NOMO-1 treated with DMSO at 0.1 percent for 48 hours (cell line): ENCODE results near the gene AXIN1.

Experiments used
- DNase-seq: peaks from one replicate; lab custom pipeline; 2025; ENCODE audit not compliant: unreplicated experiment; lab: John Stamatoyannopoulos, UW

The AXIN1 gene

DNA sequence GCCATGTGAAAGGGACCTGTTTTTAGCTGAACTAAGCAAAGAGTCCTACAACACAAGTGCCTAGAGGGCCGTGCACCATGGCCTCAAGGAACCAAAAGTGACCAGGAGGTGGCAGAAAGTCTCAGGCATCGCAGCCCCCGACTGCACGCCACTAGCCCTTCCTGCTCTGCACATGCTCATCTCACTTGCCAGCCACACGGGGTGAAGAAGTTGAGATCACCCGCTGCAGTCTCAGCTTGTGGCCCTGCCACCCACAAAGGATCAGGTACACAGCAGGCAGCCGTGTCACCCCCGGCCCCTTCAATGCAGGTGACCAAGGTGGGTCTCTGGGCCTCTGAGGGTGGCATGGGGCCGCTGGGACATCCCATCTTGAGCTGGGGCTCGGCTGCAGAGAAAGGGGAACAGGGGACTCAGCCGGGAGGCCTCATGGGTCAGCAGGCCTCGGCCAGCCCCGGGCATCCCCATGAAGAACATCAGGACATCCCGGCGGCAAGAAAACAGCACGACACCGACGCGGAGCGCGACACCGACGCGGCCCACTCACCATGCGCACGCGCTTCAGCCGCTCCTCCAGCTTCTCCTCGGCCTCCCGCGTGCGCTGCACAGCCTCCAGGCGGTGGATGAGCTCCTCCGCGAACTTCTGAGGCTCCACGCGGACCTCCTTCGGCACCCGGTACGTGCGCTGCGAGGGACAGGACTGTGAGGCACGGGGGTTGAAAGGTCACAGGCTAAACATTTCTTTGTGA, 48.6 kb downstream of the AXIN1 start:
- DNase-seq, result peak; percentile 20

DNA sequence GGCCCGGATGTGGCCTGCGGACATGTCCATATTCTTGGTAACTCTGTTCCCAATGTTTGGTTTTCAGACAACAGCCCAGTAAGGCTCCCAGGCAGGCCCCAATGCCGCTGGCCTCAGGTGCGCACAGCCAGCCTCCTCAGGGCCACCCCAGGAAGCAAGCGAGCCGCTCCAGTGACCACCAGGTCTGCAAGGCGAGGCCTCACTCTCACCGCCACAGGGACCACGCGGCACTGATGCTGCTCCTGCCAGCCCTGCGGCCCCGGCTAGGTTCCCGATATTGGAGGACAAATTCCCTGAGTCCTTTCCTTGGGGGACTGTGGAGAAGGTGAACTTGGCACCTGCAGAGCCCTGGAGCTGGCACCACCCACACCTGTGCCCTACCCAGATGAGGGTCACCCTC, 50.6 kb downstream of the AXIN1 start:
- DNase-seq, result no peak

DNA sequence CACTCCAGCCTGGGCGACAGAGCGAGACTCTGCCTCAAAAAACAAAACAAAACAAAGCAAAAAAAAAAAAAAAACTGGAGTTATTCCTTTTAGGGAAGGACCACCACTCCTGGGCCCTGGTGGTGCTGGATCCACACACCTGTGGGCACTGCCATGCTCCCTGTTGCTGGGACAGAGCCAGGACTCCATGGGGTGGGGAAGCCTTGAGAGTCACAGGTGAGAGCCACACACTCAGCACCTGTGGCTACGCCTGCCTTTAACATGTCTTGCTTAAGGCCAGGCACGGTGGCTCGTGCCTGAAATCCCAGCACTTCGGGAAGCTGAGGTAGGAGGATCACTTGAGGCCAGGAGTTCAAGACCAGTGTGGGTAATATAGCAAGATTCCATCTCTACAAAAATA, 51.3 kb downstream of the AXIN1 start:
- no peak for DNase-seq

DNA sequence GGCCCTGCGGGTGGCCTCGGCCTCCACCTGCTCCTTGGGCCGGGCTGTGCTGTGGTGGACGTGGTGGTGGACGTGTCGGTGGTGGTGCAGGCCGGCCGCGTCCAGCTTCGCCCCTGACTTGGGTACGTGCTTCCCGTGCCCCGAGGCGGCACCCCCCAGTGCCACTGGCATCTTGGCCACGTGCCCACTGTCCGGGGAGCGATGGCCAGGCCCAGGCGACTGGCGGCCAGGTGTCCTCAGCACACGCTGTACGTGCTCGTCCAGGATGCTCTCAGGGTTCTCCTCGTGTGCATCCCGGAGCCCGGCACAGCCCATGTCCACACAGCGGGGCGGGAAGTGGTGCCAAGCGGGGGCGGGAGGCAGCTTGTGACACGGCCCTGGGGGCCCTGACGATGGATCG, 54.7 kb downstream of the AXIN1 start:
- no peak for DNase-seq

DNA sequence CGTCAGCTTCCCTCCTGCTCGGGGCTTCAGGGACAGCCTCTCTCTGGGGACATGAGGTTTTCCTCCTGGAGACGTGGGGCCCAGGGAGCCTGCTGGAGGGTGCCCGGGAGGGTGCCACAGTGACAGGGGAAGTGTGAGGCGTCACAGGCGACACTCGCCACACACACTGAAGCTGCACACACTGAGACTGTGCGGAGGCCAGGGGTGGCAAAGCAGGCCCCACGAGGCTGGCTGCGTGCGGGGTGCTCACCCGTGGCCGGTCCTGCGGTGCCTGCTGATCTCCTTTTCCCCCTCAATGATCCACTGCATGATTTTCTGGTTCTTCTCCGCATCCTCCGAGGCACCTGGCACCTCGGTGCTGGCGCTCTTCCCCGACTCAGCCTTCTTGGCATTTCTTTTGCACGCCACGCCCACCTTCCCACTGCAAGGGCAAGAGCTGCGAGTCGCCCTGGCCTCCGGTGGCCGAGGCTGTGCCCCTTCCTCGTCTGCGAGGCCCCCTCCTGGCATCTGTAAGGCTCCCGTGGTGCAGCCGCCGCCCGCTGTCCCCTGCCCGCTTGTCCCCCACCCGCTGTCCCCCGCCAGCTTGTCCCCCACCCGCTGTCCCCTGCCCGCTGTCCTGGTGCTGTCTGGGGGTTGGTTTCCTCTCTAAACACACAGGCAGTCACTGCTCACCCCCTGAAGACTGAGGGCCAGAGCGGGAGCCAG, 55.6 kb downstream of the AXIN1 start:
- no peak for DNase-seq

DNA sequence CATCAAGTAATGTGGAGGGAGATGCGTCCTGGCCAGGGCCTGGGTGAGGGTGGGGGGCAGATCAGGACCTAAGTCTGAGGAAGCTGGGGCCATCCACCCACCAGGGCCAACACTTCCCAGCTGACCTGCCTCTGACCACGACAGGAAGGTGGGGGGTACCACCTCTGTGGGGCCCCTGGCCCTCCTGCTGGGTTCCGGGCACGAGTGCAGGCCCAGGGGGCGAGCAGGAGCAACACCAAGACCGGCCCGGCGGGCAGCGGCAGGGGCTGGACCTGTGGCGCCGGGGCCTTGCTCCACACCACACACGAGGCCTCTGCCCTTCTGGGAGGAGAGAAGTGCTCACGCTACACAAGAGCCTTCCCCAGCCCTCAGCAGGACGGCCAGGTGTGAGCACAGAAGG, 56.2 kb downstream of the AXIN1 start:
- DNase-seq, result no peak

DNA sequence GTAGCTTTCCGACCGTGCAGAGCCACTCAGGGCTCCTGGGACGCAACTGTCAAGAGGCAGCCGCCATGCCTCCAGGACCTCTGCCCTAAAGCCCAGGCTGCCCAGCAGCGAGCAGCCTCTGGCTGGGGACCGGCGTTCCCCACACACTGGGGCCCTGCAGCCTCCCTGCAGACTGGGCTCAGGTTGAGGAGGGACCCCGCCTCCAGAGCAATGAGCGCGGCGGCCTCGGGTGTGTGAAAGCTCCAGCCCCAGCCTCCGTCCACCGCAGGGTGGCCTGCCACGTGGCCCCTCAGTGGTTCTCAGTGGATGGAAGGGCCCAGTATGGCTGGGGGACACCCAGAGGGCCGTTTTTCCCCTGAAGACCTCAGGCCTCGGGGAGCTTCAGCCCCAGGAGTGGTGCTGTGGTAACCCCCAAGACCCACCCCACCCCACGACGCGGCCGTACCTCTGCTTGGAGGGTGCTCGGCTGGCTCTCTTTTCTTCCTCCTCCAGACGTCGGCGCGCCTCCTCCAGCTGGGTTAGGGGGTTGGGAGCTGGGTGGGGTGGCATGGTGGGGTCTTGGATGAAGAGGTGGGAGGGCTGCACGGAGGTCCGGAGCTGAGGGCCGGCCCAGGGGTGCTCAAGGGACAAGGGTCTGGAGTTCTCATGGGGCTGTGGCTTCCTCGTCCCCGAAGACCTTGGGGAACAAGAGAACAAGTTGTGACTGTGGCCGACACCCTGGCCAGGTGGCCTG, 59.3 kb downstream of the AXIN1 start:
- no peak for DNase-seq

DNA sequence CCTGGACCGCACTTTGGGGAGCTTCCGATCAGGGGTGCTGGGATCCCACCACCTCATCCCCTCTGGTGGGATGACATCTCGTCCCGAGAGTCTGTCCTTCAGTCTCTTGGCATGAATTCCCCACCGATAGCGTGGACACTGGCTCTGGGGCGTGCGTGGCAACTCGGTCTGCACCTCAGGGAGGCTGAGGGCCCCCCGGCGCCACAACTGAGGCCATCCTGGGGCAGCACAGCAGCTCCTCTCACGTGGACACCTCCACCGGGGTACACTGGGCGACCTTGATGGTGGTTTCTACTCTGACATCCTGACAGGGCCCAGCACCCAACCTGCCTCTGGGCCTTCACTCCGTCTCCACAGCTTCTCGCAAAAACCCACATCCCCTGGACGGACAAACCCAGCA, 61.0 kb downstream of the AXIN1 start:
- no peak for DNase-seq

DNA sequence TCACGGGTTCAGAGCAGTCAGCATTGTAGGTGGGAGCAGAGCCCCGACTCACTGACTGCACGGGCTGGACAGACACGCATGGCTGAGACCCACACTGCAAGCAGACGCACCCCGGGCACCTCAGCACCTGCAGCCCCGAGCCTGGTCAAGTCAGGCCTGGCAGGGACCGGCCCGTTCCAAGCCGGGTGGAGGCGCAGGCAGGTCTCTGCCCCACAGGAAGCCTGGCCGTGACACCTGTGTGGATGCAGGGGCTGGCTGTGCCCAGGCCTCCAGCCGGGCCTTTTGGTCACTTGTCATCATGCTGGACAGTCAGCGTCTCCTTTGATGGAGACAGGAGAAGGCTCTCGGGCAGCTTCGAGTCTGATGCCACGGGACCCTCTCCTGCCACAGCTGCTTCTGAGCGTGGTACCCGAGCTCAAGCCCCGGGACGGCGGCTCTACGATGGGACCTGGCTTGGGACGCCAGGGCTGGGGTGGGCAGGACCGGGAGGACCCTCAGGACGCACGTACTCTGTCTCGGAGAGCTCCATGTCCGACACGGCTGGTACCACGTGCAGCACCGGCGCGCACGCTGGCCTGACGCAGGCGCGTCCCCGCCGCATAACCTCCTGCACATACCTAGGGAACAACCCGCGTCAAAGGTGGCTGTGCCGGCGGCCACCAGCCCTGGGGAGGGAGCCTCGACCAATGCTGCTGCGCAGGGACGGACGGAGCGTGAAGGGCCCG, 61.7 kb downstream of the AXIN1 start:
- DNase-seq, result no peak

DNA sequence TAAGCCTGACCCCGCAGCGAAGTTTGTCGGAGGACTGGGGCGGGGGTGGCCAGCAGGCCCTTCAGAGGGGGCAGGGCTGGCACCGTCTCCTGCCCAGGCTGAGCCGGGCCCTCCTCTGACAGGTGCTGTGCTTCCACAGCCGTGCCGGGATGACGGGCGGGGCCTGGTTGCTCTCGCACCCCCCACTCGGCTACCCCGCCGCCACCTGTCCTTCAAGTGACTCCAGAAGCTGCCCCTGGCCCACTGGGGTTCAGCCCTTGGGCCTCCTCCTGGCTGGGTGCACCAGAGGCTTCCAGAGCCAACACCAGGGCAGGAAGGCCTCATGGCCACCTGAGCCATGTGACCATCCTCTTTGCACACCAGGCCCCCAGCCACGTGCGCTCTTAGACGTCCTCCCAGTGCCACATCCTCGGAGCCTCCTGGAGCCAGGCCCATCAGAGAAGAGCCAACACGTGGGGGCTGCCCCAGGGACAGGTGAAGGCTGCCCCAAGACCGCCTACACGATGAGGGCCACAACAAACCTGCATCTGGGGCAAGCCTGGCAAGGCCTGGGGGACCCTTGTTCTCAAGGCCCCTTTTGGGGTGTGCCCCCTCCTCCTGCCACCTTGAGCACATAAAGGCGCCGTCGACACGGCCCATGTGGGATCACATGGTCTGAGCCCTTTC, 62.4 kb downstream of the AXIN1 start:
- DNase-seq, result no peak

DNA sequence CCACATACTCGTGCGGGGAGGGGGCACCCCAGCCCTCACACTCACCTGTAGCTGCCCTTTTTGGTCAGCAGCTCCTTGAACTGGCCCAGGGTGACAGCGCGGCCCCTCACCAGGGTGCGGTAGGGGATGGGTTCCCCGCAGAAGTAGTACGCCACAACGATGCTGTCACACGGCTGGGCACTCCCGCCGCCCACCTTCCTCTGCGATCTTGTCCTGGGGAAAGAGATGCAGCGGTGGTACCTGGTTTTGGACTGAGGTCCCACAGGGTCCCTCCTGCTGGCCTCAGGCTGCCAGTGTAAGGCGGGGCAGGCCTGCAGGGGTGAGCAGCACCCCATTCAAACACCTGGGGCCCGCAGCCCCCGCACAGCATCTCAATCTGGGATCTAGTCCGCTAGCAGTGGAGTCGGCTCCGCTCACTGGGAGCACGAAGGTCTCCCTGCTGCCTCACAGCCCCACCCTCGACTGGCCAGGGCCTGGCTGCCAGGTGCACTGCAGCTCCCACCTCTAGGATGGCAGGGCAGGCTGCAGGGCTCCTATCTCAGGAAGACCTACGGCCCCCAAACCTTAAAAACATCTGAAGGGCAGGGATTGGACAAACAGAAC, 63.0 kb downstream of the AXIN1 start:
- no peak for DNase-seq

DNA sequence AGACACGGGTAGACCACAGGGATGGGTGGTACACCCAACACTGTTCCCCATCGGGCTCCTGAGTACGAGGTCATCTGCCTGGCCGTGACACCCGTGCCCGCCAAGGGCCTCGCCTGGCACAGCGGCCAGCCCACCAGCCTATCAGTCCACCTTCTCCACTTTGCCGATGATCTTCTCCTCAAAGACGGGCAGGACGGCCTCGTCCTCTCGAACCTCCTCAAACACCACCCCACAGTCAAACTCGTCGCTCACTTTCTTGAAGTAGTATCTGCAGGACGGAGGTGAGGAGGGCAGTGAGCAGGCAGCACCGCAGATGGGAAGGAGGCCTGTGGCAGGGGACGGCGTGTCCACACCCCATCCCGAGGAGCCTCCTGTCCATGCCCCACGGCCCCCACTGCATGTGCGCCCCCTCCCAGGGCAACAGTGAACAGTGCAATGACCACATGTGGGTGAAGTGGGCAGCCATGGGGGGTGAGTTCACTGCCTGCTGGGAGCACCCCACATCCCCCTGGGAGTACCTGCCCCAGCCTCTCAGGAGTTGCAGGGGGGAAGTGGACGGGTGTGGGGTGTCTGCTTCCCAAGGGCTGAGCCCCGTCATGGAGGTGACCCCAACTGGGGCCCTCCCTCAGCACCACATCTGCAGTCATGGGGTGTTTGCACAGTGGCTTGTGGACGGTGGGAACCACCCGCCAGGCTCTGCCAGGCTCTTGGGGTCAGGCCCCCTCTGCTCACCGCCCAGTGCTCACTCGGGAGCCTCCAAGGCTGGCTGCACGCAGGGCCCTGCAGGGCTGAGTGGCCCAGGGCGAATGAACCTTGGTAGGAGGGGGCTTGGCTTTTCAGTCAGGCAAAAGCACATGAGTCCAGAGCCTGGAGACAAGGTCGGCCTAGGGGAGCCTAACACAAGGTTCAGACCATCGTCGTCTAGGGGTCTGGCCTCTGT, 64.3 kb downstream of the AXIN1 start:
- no peak for DNase-seq

DNA sequence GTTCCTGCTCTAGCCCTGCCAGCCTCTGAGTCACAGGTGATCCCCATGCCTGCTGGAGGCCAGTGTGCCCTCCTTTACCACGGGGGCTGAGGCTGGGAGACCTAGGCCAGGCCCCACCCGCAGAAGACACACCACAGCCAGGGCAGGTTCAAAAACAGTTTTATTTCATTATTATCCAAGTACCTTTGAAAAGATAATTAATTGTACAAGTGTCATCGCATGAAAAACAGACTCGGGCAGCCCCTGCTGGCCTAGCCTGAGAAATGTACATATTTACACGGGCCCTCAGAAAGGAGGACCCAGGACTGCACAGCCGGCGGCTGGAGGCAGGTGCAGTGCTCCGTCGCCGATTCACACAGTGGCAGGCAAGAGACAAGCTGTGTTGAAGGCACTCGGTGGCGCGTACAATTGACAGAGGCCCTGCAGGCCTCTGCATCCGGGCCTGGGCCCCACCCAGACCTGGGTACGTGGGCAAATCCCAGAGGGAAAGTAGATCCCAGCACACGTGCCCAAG, 65.2 kb downstream of the AXIN1 start:
- DNase-seq, result no peak

DNA sequence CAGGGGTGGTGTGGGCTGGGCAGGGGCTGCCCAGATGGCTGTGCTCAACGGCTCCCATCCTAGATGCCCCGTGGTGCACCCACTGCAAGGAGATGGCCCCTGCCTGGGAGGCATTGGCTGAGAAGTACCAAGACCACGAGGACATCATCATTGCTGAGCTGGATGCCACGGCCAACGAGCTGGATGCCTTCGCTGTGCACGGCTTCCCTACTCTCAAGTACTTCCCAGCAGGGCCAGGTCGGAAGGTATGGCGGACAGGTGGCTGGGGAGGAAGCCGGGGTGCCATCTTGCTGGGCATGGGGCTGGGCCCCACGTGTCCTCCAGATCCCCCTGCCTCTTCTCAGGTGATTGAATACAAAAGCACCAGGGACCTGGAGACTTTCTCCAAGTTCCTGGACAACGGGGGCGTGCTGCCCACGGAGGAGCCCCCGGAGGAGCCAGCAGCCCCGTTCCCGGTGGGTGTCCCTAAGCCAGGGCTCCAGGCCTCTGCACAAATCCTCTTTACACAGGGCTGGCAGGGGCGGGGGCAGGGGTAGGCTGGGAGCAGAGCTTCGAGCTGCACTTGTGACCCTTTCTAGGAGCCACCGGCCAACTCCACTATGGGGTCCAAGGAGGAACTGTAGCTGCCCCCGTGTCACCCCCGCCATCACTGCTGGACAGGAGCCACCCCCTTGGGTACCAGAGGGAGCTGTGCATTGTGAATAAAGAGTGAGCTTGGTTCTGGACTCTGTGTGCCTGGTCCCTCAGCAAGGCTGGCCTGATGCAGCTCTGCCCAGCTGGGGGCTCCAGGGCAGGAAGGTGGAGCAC, 65.8 kb downstream of the AXIN1 start:
- DNase-seq, result no peak

DNA sequence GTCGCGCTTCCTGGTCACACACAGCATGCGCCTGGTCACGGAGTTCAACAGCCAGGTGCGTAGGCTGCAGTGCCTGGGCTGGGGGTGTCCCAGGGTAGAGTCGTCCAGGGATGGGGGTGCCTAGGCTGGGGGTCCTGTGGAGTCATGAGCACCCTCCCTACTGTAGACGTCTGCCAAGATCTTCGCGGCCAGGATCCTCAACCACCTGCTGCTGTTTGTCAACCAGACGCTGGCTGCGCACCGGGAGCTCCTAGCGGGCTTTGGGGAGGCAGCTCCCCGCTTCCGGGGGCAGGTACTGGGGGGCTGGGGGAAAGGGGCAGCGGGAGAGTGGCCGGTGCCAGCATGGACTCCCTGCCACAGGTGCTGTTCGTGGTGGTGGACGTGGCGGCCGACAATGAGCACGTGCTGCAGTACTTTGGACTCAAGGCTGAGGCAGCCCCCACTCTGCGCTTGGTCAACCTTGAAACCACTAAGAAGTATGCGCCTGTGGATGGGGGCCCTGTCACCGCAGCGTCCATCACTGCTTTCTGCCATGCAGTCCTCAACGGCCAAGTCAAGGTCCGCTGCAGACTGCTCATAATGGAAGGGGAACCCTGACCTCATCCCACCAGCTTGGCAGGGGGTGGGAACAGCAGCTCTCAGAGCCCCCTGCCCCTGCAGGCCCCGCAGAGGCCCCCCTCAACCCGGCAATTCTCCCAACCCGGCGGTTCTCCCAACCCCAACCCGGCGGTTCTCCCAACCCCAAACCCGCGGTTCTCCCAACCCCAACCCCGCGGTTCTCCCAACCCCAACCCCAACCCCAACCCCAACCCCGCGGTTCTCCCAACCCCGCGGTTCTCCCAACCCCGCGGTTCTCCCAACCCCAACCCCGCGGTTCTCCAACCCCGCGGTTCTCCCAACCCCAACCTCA, 67.1 kb downstream of the AXIN1 start:
- no peak for DNase-seq

DNA sequence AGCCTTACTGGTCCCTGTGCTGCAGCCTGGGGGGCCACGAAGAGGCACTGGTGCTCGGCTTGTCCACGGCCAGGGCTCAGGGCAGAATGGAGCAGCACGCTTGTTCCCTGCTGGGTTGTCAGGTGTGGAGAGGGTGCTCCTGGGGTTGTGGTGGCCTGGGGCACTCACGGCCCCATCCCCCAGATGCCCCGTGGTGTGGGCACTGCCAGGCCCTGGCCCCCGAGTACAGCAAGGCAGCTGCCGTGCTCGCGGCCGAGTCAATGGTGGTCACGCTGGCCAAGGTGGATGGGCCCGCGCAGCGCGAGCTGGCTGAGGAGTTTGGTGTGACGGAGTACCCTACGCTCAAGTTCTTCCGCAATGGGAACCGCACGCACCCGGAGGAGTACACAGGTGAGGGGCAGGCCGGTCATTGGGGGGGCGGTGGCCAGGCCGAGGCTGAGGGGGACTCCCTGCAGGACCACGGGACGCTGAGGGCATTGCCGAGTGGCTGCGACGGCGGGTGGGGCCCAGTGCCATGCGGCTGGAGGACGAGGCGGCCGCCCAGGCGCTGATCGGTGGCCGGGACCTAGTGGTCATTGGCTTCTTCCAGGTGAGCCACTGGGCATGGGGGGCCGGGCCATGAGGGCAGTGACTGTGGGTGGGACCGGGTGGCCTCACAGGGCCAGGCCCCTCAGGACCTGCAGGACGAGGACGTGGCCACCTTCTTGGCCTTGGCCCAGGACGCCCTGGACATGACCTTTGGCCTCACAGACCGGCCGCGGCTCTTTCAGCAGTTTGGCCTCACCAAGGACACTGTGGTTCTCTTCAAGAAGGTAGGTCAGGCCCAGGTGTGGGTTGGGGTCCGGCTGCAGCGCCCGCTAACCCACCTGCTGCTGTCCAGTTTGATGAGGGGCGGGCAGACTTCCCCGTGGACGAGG, 68.1 kb downstream of the AXIN1 start:
- DNase-seq, result no peak
